Measurements from ENCODE around the gene HLA-F.

HLA-F gene

DNA sequence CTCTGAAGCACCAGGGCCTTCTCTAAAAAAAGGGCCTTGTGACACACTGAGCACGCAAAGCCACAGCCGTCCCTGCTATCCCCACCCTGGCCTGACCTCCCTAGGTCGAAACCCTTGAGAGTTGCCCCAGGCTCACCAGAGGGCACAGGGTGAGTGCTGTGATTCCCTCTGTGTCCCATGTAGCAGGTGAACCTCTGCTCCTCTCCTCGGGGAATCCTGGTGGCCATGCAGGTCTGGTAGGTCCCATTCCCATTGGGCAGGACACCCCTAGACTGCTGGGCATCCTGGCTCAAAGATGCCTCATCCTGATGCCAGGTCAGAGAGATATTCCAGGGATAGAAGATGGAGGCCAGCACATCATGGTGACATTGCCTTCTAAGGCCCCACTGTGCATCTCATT lies 20.9 kb downstream of the HLA-F start:
- no peak for DNase-seq (ENCODE audit: low read depth)

- no peak for DNase-seq (ENCODE audit: low read depth)
Measured at GRCh38 chr6:29744621-29745020, 21.4 kb downstream of the HLA-F start.

- DNase-seq (ENCODE audit: low read depth), result no peak
Measured at GRCh38 chr6:29745386-29745785, 22.2 kb downstream of the HLA-F start.

GRCh38 chr6:29745855-29746449 lies 22.7 kb downstream of the HLA-F start:
- DNase-seq (ENCODE audit: low read depth), result no peak

- no peak for DNase-seq (ENCODE audit: low read depth)
Measured at GRCh38 chr6:29746846-29747687, 23.8 kb downstream of the HLA-F start.

- DNase-seq (ENCODE audit: low read depth), result no peak
Measured at GRCh38 chr6:29747688-29748250, 24.5 kb downstream of the HLA-F start.

DNA sequence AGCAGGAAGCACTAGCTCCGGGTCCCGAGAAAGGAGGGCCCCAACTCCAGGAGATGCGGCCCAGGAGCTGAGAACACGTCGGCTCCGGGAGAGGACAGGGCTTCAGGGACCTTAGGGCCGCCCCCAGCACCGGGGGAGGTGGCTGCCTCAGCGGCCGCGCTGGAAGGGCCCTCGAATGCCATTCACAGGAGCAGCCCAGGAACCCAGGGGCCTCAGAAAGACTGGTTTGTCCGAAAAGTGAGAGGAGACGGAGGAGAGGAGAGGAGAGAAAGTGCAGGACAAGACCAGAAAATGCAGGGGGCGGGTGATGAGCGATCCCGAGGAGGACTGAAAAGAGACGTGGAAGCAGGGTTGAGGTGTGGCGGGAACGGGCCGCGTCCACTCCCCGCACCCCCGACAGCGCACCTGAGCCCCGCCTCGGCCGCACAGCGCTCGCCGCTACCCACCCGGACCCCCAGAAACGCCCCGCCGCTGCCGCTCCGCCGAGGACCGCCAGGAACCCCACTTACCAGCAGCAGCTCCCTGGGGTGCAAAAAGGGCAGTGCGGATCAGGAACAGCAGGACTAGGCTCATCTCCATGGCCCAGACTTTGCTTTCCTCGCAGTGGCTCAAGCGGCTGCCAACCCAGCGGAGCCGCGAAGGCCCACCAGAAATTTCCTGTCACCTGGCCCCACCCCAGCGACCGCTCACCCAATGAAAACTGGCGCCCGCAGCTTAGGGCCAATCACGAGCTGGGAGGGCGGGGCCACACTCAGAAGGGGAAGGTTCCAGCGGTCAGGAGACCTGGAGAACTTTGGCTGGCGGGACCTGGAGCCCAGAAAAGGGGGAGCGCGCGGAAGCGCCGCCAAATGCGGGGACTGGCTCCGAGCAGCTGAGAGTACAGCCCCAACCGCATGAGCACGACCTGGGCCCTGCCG lies 25.4 kb downstream of the HLA-F start:
- peak; percentile 81 for DNase-seq (ENCODE audit: low read depth)

GRCh38 chr6:29749308-29749662 lies 26.1 kb downstream of the HLA-F start:
- DNase-seq (ENCODE audit: low read depth), result no peak

DNA sequence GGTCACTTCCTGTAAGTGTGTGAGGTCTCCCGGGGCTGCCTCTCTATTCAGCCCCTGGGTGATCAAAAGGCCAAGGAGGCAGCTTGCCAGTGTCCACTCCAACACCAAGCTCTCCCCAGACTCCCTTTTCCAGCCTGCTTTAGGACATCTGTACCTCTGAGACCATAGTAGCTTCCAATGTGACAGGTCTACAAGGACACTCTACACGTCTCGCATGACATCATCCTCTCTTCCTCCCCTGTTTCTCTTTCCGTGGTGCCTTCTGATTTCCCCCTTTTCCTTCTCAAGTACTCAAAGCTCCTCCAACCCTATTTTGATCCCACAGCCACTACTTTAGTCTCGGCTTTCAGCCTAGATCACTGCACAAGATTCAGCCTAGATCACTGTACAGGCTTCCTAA lies 26.4 kb downstream of the HLA-F start:
- DNase-seq (ENCODE audit: low read depth), result no peak

DNA sequence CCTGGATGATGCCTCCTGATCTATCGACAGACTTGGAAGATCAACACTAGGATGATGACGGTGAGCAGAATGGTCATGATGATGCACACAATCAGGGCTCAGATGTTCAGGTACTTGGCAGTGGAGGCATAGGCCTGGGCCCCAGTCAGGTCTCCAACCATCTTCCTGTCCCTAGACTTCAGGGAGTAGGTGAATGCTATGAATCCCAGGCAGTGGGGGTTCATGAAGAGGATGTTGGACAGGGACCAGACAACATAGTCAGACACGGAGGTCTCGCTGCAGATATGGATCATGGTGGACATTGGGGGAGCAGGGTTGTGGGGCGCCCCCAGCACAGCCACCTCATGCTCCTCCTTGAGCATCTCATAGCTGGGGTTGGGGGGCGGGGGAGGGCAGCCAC lies 27.5 kb downstream of the HLA-F start:
- DNase-seq (ENCODE audit: low read depth), result no peak

DNA sequence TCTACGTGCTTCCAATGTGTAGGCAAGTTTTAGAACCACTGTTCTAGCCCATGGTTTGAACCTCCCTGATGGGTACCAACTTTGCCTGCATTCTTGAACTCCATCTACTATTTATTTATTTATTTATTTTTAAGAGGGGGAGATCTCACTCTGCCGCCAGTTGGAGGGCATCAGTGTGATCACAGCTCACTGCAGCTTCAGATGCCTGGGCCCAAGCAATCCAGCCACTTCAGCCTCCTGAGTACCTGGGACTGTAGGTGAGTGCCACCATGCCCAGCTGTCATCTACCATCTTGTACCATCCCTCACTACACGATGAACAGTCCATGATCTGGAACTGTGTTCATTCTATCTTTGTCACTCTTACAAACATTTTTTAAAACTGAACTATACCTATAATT lies 28.2 kb downstream of the HLA-F start:
- DNase-seq (ENCODE audit: low read depth), result no peak

DNA sequence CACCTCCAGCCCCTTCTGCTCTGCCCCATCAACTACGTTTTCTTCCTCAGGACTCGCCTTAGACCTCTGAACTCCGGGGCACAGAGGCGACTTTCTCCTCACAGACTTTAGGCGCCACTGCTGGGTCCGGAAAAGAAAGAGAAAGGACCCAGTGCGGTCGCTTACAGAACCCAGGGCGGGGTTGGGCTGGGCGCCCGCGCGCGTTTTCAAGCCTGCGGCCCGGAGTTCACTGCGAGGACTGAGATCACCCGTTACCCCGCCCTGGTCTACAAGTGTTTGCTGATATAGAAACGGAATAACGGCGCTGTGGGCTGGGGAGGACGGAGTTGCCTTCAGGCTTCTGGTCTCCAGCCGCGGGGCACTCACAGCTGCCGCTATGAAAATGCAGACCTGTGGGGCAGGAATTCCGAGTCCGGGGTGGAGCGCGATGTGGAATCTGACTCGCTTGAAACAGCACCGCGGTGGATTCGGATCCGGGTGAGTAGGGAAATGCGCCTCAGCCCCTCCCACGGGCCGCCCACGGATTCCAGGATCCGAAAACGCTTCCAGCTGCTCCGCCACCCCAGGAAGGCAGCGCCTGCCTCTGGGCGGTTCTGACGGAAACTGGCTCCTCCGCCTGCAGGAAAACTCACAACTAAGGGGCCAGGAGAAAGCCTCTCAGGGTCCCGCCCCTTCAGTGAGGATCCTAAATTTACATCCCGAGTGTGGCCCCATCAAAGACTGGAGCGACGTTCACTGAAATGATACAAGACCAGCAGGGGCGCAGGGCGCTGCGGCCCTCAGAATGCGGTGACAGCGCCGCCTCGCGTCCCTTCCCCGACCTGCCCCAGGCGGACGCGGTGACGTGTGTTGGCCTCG lies 29.4 kb downstream of the HLA-F start:
- DNase-seq (ENCODE audit: low read depth), result peak; percentile 76

DNA sequence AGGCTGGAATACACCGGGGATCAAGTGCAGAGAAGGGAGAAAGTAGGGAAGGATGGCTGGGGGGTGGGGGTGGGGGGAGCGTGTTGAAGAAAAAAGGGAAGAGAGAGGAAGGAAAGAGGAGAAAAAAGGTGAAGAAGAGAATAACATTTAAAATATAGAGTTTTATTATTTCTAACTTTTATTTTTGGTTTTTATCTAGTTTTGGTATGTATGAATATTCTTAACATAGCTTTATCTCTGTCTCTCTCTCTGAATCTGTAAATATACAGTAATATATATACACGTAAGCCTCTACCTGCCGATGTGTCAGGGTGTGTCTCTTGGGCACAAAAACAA lies 30.0 kb downstream of the HLA-F start:
- no peak for DNase-seq (ENCODE audit: low read depth)

DNA sequence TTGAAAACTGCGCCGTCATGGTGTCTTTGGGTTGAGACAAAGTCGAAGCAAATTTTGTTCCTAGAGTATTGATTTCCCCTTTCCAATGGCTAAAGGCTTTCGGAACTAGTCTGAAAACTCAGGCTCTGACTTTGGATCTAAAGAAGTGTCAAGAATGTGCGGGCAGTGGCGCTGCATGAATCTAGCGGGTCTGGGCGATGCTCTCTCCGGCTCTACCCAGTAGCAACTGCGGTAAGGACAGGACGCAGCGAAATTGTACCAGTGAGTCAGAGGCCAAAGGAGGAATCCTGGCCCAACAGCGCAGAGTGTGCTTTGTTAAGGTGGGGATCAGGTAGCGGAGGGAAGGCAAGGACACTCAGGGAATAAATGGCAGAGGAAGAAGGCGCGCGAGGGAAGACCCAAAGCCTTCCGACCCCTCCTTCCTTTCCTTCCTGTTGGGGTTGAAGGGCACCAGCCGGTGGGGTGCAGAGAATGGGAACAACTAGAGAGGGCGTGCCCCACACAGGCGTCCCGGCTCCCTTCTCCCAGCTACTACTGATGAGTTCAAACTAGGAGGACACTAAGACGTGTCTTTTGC lies 32.1 kb downstream of the HLA-F start:
- DNase-seq (ENCODE audit: low read depth), result no peak

GRCh38 chr6:29757282-29757681 lies 34.0 kb downstream of the HLA-F start:
- DNase-seq (ENCODE audit: low read depth), result no peak

GRCh38 chr6:29757701-29758293 lies 34.6 kb downstream of the HLA-F start:
- DNase-seq (ENCODE audit: low read depth), result no peak

GRCh38 chr6:29758761-29759160 lies 35.5 kb downstream of the HLA-F start:
- DNase-seq (ENCODE audit: low read depth), result no peak

DNA sequence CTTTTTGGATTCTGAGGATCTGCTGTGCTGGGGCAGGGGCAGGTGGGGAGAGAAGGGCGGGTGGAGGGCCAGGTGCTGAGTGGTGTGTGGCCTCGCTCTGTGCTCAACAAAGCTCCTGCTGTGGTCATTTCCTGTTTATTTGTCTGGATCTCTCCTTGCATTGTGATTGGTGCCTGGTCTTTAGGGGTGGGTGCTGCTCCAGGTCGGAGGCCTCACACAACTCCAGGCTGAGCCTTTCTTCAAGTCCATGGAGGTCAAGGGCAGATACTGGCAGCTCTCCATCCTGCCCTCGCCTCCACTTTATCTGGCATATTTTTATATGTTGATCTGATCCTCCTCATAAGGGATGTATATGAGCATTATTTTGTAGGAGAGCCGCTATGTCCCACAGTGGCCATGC lies 36.2 kb downstream of the HLA-F start:
- DNase-seq (ENCODE audit: low read depth), result no peak

GRCh38 chr6:29760328-29760727 lies 37.1 kb downstream of the HLA-F start:
- DNase-seq (ENCODE audit: low read depth), result no peak

DNA sequence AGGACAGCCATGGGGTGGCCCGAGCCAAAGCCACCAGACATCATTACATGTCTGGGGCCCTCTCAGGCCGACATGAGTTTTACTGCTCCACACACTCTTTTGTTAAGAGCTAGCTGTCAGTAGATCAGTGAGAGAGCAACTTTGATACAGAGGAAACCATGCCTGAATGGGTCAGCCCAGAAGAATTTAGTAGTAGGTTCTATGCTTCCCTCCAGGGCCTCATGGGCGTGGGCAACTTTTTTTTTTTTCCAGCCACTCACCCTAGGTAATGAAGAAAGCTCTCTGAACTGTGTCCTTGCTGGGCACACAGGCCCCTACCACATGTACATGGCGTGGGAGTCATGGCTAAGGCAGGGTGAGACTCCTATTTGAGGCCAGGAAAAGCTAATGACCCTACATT lies 38.8 kb downstream of the HLA-F start:
- DNase-seq (ENCODE audit: low read depth), result no peak

GRCh38 chr6:29762781-29763214 lies 39.6 kb downstream of the HLA-F start:
- no peak for DNase-seq (ENCODE audit: low read depth)
